Mucosa of rectum (tissue), 2 donors: Measurements from ENCODE around the gene NRIP3.

Experiments used
- H3K27ac ChIP-seq, 2 donors: one replicate each; pipeline ENCODE4 v1.7.0; 2013; ENCODE audit warnings: inconsistent platforms in 2 of 2, low read depth in 2 of 2, low read length in 2 of 2
- H3K27me3 ChIP-seq, 2 donors: one replicate each; pipeline ENCODE4 v1.7.0; 2013; ENCODE audit warnings: low read length in 2 of 2; ENCODE audit not compliant: control insufficient read depth in 2 of 2, insufficient read depth in 2 of 2
- H3K36me3 ChIP-seq, 2 donors: one replicate each; pipeline ENCODE4 v1.7.0; 2013; ENCODE audit warnings: low read length in 2 of 2; ENCODE audit not compliant: control insufficient read depth in 2 of 2, insufficient read depth in 2 of 2
- H3K4me1 ChIP-seq, 2 donors: one replicate each; pipeline ENCODE4 v1.7.0; 2013; ENCODE audit warnings: low read length in 2 of 2, mild to moderate bottlenecking in 1 of 2; ENCODE audit not compliant: control insufficient read depth in 2 of 2, insufficient read depth in 2 of 2
- H3K4me3 ChIP-seq, 2 donors: one replicate each; pipeline ENCODE4 v1.7.0; 2013; ENCODE audit warnings: low read length in 2 of 2
- H3K9ac ChIP-seq, 2 donors: one replicate each; pipeline ENCODE4 v1.7.0; 2013; ENCODE audit warnings: low read length in 2 of 2, low read depth in 1 of 2, mild to moderate bottlenecking in 1 of 2
- H3K9me3 ChIP-seq, 2 donors: one replicate each; pipeline ENCODE4 v1.7.0; 2013; ENCODE audit warnings: low read length in 2 of 2; ENCODE audit not compliant: control insufficient read depth in 2 of 2
- donor health status: healthy.
- donor health status: Normal muscosa, but diverticular disease.

The NRIP3 gene

GRCh38 chr11:8934742-8935488, 68.9 kb downstream of the NRIP3 start:
- Histone ChIP-seq H3K4me3 (no peak overlapping the region), H3K27ac (no peak overlapping the region), H3K27me3 (no peaks in the 10 kb centered on the region), H3K36me3 (no peaks in the 10 kb centered on the region), H3K9ac (no peak overlapping the region), H3K4me1 (no peaks in the 10 kb centered on the region), H3K9me3 (no peaks in the 10 kb centered on the region)

GRCh38 chr11:8933931-8934330, 69.9 kb downstream of the NRIP3 start:
- H3K27me3 ChIP-seq, result no peaks in the 10 kb centered on the region
- no peaks in the 10 kb centered on the region for H3K36me3 ChIP-seq
- H3K9me3 ChIP-seq, result no peaks in the 10 kb centered on the region
- H3K9ac ChIP-seq, result no peak overlapping the region
- no peak overlapping the region for H3K4me3 ChIP-seq
- no peak overlapping the region for H3K27ac ChIP-seq
- H3K4me1 ChIP-seq, result no peaks in the 10 kb centered on the region

GRCh38 chr11:8932564-8933180, 71.1 kb downstream of the NRIP3 start, which contains the start of gene C11orf16:
TSS of gene C11orf16 (minus strand) at chr11:8932947. CDS start at chr11:8932308, 639 bp downstream.
- H3K9me3 ChIP-seq, result no peaks in the 10 kb centered on the region
- no peak within 1 kb of the TSS for H3K9ac ChIP-seq
- no peak within 1 kb of the TSS for H3K27ac ChIP-seq
- no peak within 1 kb of the TSS for H3K4me3 ChIP-seq
- no peaks in the 10 kb centered on the region for H3K4me1 ChIP-seq
- H3K27me3 ChIP-seq, result no peaks in the 10 kb centered on the region
- H3K36me3 ChIP-seq, result no peaks in the 10 kb centered on the region
